ENCODE data around the gene ARL6IP6. TPM values are rescaled to one million over a fixed set of nuclear protein-coding genes. Genes with fewer than 3 reads are reported as not detected.

Gene ARL6IP6
- polyA plus RNA-seq, 1 of the 3 experiments (the other 2 are of a cell fraction) = 25.8 TPM

GRCh38 chr2:152693033-152693432 lies 25.4 kb upstream of the ARL6IP6 start (continued):
- TF ChIP-seq NRF1 (IDR thresholded peaks at IDR 0.05; ENCODE audit: low read depth, low read length) = no peak

DNA sequence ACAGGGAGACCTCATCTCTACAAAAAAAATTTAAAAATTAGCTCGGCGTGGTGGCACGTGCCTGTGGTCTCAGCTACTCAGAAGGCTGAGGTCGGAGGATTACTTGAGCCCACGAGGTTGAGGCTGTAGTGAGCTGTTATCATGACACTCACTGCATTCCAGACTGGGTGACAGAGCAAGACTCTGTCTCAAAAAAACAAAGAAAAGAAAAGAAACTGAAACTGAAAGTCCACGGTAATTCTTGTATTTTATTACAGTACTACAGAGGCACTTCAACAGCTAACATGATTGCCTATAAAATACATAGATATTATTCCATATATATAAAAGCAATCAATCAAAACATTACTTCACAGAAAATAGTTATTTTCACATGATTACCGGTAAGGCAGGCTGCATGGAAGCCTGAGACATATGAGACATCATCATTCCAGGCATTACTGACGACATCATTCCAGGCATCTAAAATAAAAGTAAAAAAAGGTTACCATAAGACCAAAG lies 24.2 kb upstream of the ARL6IP6 start:
- DNase-seq = no peak
- peak overlapping the region; percentile 71 for H3K4me2 ChIP-seq
- H3K9me3 ChIP-seq = no peaks in the 10 kb centered on the region
- peaks cover 81% of the 10 kb centered on the region for H3K79me2 ChIP-seq (ENCODE audit: insufficient read depth)
- H3K9me2 ChIP-seq = no peaks in the 10 kb centered on the region
- peaks cover 28 to 54% of the 10 kb centered on the region in 2 experiments for H3K36me3 ChIP-seq (replicated peaks in 1 of 2; ENCODE audit: control insufficient read depth in 1 of 2, insufficient read depth in 2 of 2, low read length in 1 of 2)
- H2AFZ ChIP-seq (ENCODE audit: low read depth) = no peak overlapping the region; the same call in 1 of the 2 replicates
- 57% methylated on average over 8 of the region's 8 CpGs for WGBS (ENCODE audit: low lambda C conversion rate)
- H4K20me1 ChIP-seq (ENCODE audit: insufficient read depth) = peaks cover 23% of the 10 kb centered on the region; the same call in 1 of the 2 replicates
- peak overlapping the region; percentile 14 to 72; a peak in 2 of 4 replicates for H3K27ac ChIP-seq (ENCODE audit: low read depth in 2 of 2, low read length in 1 of 2)
- TF ChIP-seq, protein P1, sequence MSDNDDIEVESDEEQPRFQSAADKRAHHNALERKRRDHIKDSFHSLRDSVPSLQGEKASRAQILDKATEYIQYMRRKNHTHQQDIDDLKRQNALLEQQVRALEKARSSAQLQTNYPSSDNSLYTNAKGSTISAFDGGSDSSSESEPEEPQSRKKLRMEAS (IDR thresholded peaks at IDR 0.05; ENCODE audit: low read depth) = 0 out of 2 replicates have a peak, but pooled peaks have one; percentile 53
- no peak for TF ChIP-seq TCF12 (IDR thresholded peaks at IDR 0.05)
- POLR2A ChIA-PET = no interaction called here
- H3K27me3 ChIP-seq (ENCODE audit: insufficient read depth) = no peaks in the 10 kb centered on the region
- peak overlapping the region; percentile 29; the same call in 1 of the 2 replicates for H3K9ac ChIP-seq
- peaks cover 0 to 9% of the 10 kb centered on the region in 2 experiments; a peak in 2 of 4 replicates for H3K4me1 ChIP-seq (ENCODE audit: control insufficient read depth in 1 of 2, insufficient read depth in 2 of 2, low read depth in 1 of 2, low read length in 1 of 2)
- H3K4me3 ChIP-seq (ENCODE audit: low read depth in 2 of 2, low read length in 1 of 2) = peak overlapping the region; percentile 25 to 52; a peak in 3 of 4 replicates
- CTCF ChIA-PET = no interaction called here
- peaks cover 37% of the 10 kb centered on the region for H3F3A ChIP-seq (replicated peaks; ENCODE audit: insufficient read depth)

GRCh38 chr2:152695763-152696162 lies 22.7 kb upstream of the ARL6IP6 start:
- POLR2A ChIA-PET = no interaction called here
- Histone ChIP-seq H3K79me2 (ENCODE audit: insufficient read depth) (peaks cover 96% of the 10 kb centered on the region), H4K20me1 (ENCODE audit: insufficient read depth) (peaks cover 37% of the 10 kb centered on the region), H3K9me2 (no peaks in the 10 kb centered on the region), H3K9ac (no peak overlapping the region), H3K27me3 (ENCODE audit: insufficient read depth) (no peaks in the 10 kb centered on the region), H3F3A (replicated peaks; ENCODE audit: insufficient read depth) (peaks cover 37% of the 10 kb centered on the region), H2AFZ (ENCODE audit: low read depth) (no peak overlapping the region), H3K9me3 (no peaks in the 10 kb centered on the region), H3K4me2 (no peak overlapping the region), H3K4me1 (ENCODE audit: control insufficient read depth in 1 of 2, insufficient read depth in 2 of 2, low read depth in 1 of 2, low read length in 1 of 2) (peaks cover 0 to 9% of the 10 kb centered on the region in 2 experiments; a peak in 2 of 4 replicates), H3K27ac (ENCODE audit: low read depth in 2 of 2, low read length in 1 of 2) (no peak overlapping the region; a peak in 1 of 4 replicates), H3K36me3 (replicated peaks in 1 of 2; ENCODE audit: control insufficient read depth in 1 of 2, insufficient read depth in 2 of 2, low read length in 1 of 2) (peaks cover 24 to 43% of the 10 kb centered on the region in 2 experiments), H3K4me3 (ENCODE audit: low read depth in 2 of 2, low read length in 1 of 2) (no peak overlapping the region)
- 94% methylated on average over 3 of the region's 3 CpGs for WGBS (ENCODE audit: low lambda C conversion rate)
- DNase-seq = no peak
- TF ChIP-seq NFIC (IDR thresholded peaks at IDR 0.05; ENCODE audit: borderline replicate concordance) (no peak), SIN3A (IDR thresholded peaks at IDR 0.05; ENCODE audit: borderline replicate concordance, low read depth, low read length) (no peak)
- CTCF ChIA-PET = interaction anchor here (2.2 kb wide), 1 partner anchor 21 kb away, joined by 5 read pairs; no protein-coding TSS in a partner anchor

GRCh38 chr2:152696476-152696875 lies 21.9 kb upstream of the ARL6IP6 start:
- Histone ChIP-seq H4K20me1 (ENCODE audit: insufficient read depth) (peaks cover 40% of the 10 kb centered on the region), H3K79me2 (ENCODE audit: insufficient read depth) (peaks cover 97% of the 10 kb centered on the region), H3K4me3 (ENCODE audit: low read depth in 2 of 2, low read length in 1 of 2) (no peak overlapping the region), H3K27ac (ENCODE audit: low read depth in 2 of 2, low read length in 1 of 2) (peak overlapping the region; percentile 22 to 39; a peak in 2 of 4 replicates), H3K9me3 (no peaks in the 10 kb centered on the region), H3K9me2 (no peaks in the 10 kb centered on the region), H3K4me1 (ENCODE audit: control insufficient read depth in 1 of 2, insufficient read depth in 2 of 2, low read depth in 1 of 2, low read length in 1 of 2) (peaks cover 0 to 9% of the 10 kb centered on the region in 2 experiments; a peak in 2 of 4 replicates), H3F3A (replicated peaks; ENCODE audit: insufficient read depth) (peaks cover 37% of the 10 kb centered on the region), H3K9ac (no peak overlapping the region), H2AFZ (ENCODE audit: low read depth) (no peak overlapping the region), H3K4me2 (no peak overlapping the region), H3K36me3 (replicated peaks in 1 of 2; ENCODE audit: control insufficient read depth in 1 of 2, insufficient read depth in 2 of 2, low read length in 1 of 2) (peaks cover 19 to 36% of the 10 kb centered on the region in 2 experiments), H3K27me3 (ENCODE audit: insufficient read depth) (no peaks in the 10 kb centered on the region)
- WGBS (ENCODE audit: low lambda C conversion rate) = 88% methylated on average over 1 of the region's 1 CpG
- CTCF ChIA-PET = interaction anchor here (1.2 to 2.2 kb wide), 2 partner anchors 20 to 44 kb away, joined by 5 read pairs; no protein-coding TSS in a partner anchor
- POLR2A ChIA-PET = no interaction called here
- DNase-seq = no peak
- TF ChIP-seq, protein P2, sequence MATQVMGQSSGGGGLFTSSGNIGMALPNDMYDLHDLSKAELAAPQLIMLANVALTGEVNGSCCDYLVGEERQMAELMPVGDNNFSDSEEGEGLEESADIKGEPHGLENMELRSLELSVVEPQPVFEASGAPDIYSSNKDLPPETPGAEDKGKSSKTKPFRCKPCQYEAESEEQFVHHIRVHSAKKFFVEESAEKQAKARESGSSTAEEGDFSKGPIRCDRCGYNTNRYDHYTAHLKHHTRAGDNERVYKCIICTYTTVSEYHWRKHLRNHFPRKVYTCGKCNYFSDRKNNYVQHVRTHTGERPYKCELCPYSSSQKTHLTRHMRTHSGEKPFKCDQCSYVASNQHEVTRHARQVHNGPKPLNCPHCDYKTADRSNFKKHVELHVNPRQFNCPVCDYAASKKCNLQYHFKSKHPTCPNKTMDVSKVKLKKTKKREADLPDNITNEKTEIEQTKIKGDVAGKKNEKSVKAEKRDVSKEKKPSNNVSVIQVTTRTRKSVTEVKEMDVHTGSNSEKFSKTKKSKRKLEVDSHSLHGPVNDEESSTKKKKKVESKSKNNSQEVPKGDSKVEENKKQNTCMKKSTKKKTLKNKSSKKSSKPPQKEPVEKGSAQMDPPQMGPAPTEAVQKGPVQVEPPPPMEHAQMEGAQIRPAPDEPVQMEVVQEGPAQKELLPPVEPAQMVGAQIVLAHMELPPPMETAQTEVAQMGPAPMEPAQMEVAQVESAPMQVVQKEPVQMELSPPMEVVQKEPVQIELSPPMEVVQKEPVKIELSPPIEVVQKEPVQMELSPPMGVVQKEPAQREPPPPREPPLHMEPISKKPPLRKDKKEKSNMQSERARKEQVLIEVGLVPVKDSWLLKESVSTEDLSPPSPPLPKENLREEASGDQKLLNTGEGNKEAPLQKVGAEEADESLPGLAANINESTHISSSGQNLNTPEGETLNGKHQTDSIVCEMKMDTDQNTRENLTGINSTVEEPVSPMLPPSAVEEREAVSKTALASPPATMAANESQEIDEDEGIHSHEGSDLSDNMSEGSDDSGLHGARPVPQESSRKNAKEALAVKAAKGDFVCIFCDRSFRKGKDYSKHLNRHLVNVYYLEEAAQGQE (IDR thresholded peaks at IDR 0.05; ENCODE audit: low read depth, low read length) = no peak
- TF ChIP-seq FOSL2 (IDR thresholded peaks at IDR 0.05; ENCODE audit: borderline replicate concordance, low read depth) (no peak), TAF1 (IDR thresholded peaks at IDR 0.05; ENCODE audit: borderline replicate concordance, low read depth, low read length) (no peak), TEAD4 (IDR thresholded peaks at IDR 0.05; ENCODE audit: borderline replicate concordance, insufficient read depth) (no peak), RAD21 (IDR thresholded peaks at IDR 0.05; ENCODE audit: low read length) (no peak), SIN3A (IDR thresholded peaks at IDR 0.05; ENCODE audit: borderline replicate concordance, low read depth, low read length) (no peak), CHD2 (IDR thresholded peaks at IDR 0.05; ENCODE audit: low read length, partially characterized antibody) (no peak)
- TF ChIP-seq, protein P3, sequence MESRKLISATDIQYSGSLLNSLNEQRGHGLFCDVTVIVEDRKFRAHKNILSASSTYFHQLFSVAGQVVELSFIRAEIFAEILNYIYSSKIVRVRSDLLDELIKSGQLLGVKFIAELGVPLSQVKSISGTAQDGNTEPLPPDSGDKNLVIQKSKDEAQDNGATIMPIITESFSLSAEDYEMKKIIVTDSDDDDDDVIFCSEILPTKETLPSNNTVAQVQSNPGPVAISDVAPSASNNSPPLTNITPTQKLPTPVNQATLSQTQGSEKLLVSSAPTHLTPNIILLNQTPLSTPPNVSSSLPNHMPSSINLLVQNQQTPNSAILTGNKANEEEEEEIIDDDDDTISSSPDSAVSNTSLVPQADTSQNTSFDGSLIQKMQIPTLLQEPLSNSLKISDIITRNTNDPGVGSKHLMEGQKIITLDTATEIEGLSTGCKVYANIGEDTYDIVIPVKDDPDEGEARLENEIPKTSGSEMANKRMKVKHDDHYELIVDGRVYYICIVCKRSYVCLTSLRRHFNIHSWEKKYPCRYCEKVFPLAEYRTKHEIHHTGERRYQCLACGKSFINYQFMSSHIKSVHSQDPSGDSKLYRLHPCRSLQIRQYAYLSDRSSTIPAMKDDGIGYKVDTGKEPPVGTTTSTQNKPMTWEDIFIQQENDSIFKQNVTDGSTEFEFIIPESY (IDR thresholded peaks at IDR 0.05; ENCODE audit: borderline replicate concordance, low read depth) = no peak
